ENCODE data around the gene LAMC2. TPM values are rescaled to one million over a fixed set of nuclear protein-coding genes. Genes with fewer than 3 reads are reported as not detected.

The LAMC2 gene
- polyA plus RNA-seq, 3 donors: not detected

DNA sequence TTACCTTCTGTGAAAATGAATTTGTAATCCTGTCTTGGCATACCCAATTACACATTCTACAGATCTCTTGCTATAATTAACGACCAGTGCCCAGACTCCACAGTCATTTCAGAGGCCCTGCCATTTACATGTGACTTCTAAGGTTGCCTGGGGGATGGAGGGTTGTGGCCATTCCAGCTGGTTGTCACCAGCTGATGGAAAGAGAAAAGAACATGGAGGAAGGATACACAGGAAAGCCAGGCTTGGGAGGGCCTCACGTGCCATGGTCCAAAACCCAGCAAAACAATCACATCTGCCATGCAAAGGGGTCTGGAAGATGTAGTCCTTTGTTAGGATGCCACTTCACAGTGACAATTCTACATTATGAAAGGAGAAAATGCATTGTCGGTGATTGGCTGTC lies 59.3 kb downstream of the LAMC2 start:
- H3K36me3 ChIP-seq (replicated peaks in 1 of 2; ENCODE audit: control insufficient read depth in 1 of 2, insufficient read depth in 2 of 2, low read length in 2 of 2): no peaks in the 10 kb centered on the region

DNA sequence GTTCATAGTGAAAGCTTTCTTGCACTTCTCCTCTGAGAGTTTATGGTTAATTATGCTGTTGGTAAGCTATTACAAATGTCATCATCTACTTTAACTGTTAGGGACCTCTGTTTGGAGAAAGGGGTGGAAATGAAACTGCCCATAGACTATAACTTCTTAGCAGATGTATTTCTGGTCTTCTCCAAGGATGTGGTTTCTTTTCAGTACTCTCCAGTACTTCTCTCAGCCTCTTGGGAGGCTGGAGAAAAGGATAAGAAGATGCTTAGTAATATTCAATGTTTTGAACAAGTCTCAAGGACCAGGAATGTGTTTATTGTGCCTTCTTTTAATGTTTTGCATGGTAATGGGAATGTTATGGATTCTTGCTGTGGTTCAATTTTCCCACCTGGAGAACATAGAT lies 60.4 kb downstream of the LAMC2 start:
- no peak overlapping the region for H3K27ac ChIP-seq (ENCODE audit: low read depth in 1 of 2, low read length in 2 of 2)
- Mint-ChIP-seq H3K27ac (peak overlapping the region in 1 of 7 donors; percentile 3), H3K36me3 (no peaks in the 10 kb centered on the region), H3K9me3 (peaks cover 0 to 6% (median 0%) of the 10 kb centered on the region in 7 donors), H3K4me3 (no peak overlapping the region), H3K27me3 (ENCODE audit: low read depth in 3 of 3) (peaks cover 0 to 13% (median 3%) of the 10 kb centered on the region in 3 donors), H3K4me1 (peaks cover 42% of the 10 kb centered on the region)
- no peak overlapping the region for H2AFZ ChIP-seq (ENCODE audit: insufficient read depth, low read depth, low read length, poor library complexity, severe bottlenecking)
- no peaks in the 10 kb centered on the region for H3K9me3 ChIP-seq (replicated peaks in 1 of 2; ENCODE audit: control insufficient read depth in 1 of 2, insufficient read depth in 1 of 2, low read length in 2 of 2)
- no peak overlapping the region for H3K4me2 ChIP-seq (replicated peaks; ENCODE audit: extremely low read depth, low read length, poor library complexity, severe bottlenecking)
- no peaks in the 10 kb centered on the region for H3K36me3 ChIP-seq (replicated peaks in 1 of 2; ENCODE audit: control insufficient read depth in 1 of 2, insufficient read depth in 2 of 2, low read length in 2 of 2)
- H3K9ac ChIP-seq (ENCODE audit: insufficient read depth, low read length, poor library complexity, severe bottlenecking): no peak overlapping the region
- DNase-seq: no peak
- H3K27me3 ChIP-seq (ENCODE audit: control insufficient read depth in 2 of 2, insufficient read depth in 2 of 2, low read length in 2 of 2): no peaks in the 10 kb centered on the region
- intact Hi-C loops (cut with micrococcal nuclease): no loop called here
- no peak overlapping the region for H3K4me3 ChIP-seq (replicated peaks in 1 of 3; ENCODE audit: low read depth in 2 of 3, low read length in 3 of 3)
- no peaks in the 10 kb centered on the region for H3K79me2 ChIP-seq (ENCODE audit: insufficient read depth, low read length)
- TF ChIP-seq, protein P1, sequence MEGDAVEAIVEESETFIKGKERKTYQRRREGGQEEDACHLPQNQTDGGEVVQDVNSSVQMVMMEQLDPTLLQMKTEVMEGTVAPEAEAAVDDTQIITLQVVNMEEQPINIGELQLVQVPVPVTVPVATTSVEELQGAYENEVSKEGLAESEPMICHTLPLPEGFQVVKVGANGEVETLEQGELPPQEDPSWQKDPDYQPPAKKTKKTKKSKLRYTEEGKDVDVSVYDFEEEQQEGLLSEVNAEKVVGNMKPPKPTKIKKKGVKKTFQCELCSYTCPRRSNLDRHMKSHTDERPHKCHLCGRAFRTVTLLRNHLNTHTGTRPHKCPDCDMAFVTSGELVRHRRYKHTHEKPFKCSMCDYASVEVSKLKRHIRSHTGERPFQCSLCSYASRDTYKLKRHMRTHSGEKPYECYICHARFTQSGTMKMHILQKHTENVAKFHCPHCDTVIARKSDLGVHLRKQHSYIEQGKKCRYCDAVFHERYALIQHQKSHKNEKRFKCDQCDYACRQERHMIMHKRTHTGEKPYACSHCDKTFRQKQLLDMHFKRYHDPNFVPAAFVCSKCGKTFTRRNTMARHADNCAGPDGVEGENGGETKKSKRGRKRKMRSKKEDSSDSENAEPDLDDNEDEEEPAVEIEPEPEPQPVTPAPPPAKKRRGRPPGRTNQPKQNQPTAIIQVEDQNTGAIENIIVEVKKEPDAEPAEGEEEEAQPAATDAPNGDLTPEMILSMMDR (IDR thresholded peaks at IDR 0.05): no peak
- no peaks in the 10 kb centered on the region for H4K20me1 ChIP-seq (ENCODE audit: insufficient read depth, low read length)
- H3K4me1 ChIP-seq (ENCODE audit: control insufficient read depth in 1 of 2, insufficient read depth in 2 of 2, low read length in 2 of 2): peaks cover 34 to 42% of the 10 kb centered on the region in 2 donors

More for the DNA sequence above, 59.3 kb downstream of the LAMC2 start:
- Mint-ChIP-seq H3K4me3 (no peak overlapping the region), H3K4me1 (peaks cover 42% of the 10 kb centered on the region), H3K27ac (peak overlapping the region in 1 of 7 donors; percentile 60), H3K36me3 (no peaks in the 10 kb centered on the region), H3K9me3 (peaks cover 0 to 5% (median 0%) of the 10 kb centered on the region in 7 donors), H3K27me3 (ENCODE audit: low read depth in 3 of 3) (peaks cover 2 to 13% (median 3%) of the 10 kb centered on the region in 3 donors)
- peaks cover 34 to 42% of the 10 kb centered on the region in 2 donors for H3K4me1 ChIP-seq (ENCODE audit: control insufficient read depth in 1 of 2, insufficient read depth in 2 of 2, low read length in 2 of 2)
- no peak overlapping the region for H3K9ac ChIP-seq (ENCODE audit: insufficient read depth, low read length, poor library complexity, severe bottlenecking)
- intact Hi-C loops (cut with micrococcal nuclease): no loop called here
- H3K79me2 ChIP-seq (ENCODE audit: insufficient read depth, low read length): no peaks in the 10 kb centered on the region
- no peak overlapping the region for H3K4me2 ChIP-seq (replicated peaks; ENCODE audit: extremely low read depth, low read length, poor library complexity, severe bottlenecking)
- H3K27ac ChIP-seq (ENCODE audit: low read depth in 1 of 2, low read length in 2 of 2): peak overlapping the region in 1 of 2 donors; percentile 61
- no peak for DNase-seq
- H3K4me3 ChIP-seq (replicated peaks in 1 of 3; ENCODE audit: low read depth in 2 of 3, low read length in 3 of 3): no peak overlapping the region
- no peaks in the 10 kb centered on the region for H4K20me1 ChIP-seq (ENCODE audit: insufficient read depth, low read length)
- no peaks in the 10 kb centered on the region for H3K9me3 ChIP-seq (replicated peaks in 1 of 2; ENCODE audit: control insufficient read depth in 1 of 2, insufficient read depth in 1 of 2, low read length in 2 of 2)
- H2AFZ ChIP-seq (ENCODE audit: insufficient read depth, low read depth, low read length, poor library complexity, severe bottlenecking): no peak overlapping the region
- WGBS (ENCODE audit: insufficient coverage): no CpG with 5 or more reads among the region's 3 CpGs
- no peaks in the 10 kb centered on the region for H3K27me3 ChIP-seq (ENCODE audit: control insufficient read depth in 2 of 2, insufficient read depth in 2 of 2, low read length in 2 of 2)
- TF ChIP-seq, protein P1 (IDR thresholded peaks at IDR 0.05): no peak
